Pancreas (tissue), 10 donors: ENCODE measurements around the gene KCNAB2. TPM values are rescaled to one million over a fixed set of nuclear protein-coding genes. Genes with fewer than 3 reads are reported as not detected.

Experiments used
- ATAC-seq, 4 donors: fragments of 200-7000 bp; cut with Tn5 transposase; one replicate each; pipeline versions ENCODE4 v1.8.0 to v1.9.1; 2020; ENCODE audit warnings: mild to moderate bottlenecking in 4 of 4, moderate library complexity in 4 of 4
- DNase-seq, 6 donors: peaks; one replicate each; pipeline ENCODE4 v3.0.0-alpha.2; 2020
- FAIRE-seq: peaks from 2 replicates; lab custom pipeline; 2012; peaks lifted over from hg19 to GRCh38; lab: Jason Lieb, UNC
- H3K27ac ChIP-seq, 4 donors: fragments of 200-600 bp; sonication (generic); 1 replicate in 3 of 4; 2 replicates in 1 of 4; pipeline versions ENCODE4 v1.5.0 to v1.8.0; 2020
- H3K27me3 ChIP-seq, 4 donors: fragments of 200-600 bp; one replicate each; pipeline ENCODE4 v1.8.0; 2021
- H3K36me3 ChIP-seq, 3 donors: fragments of 200-600 bp; sonication (generic) in 1 of 3; one replicate each; pipeline versions ENCODE4 v1.5.0 to v1.8.0; 2020 to 2021
- H3K4me1 ChIP-seq, 3 donors: fragments of 200-600 bp; one replicate each; pipeline ENCODE4 v1.8.0; 2021
- H3K4me3 ChIP-seq, 4 donors: fragments of 200-600 bp; sonication (generic) in 2 of 4; one replicate each; pipeline versions ENCODE4 v1.5.0 to v1.8.0; 2020 to 2021
- H3K9me3 ChIP-seq, 4 donors: fragments of 200-600 bp; one replicate each; pipeline ENCODE4 v1.8.0; 2021
- WGBS, 2 donors: extraction: QIAGEN DNeasy Blood & Tissue Kit; methylation state at CpG; one replicate each; pipeline ENCODE4 v1.1.7; 2013; 5-methylcytosine and 5-hydroxymethylcytosine counted together
- intact Hi-C, 3 donors: fragments of 100-400 bp; cut with DNase I; formaldehyde crosslinking; loops; one replicate each; pipeline versions ENCODE4 v1.11.1 to v1.14.2; 2022
- polyA plus RNA-seq, 2 donors: library from polyadenylated mRNA; stranded (reverse); fragments of 200-250 nt; gene quantifications; one replicate each; pipeline ENCODE4 v1.2.3, GENCODE V29; 2013
- total RNA-seq, 6 donors: library from RNA; stranded (reverse); fragmentation: NEBNext Ultra II Directional in 4 of 6; extraction: Animal tissue kit (Norgen Biotek cat#: 25700) in 4 of 6; gene quantifications; one replicate each; pipeline versions ENCODE4 v1.2.1 to v1.2.4, GENCODE V29; 2021 to 2023
- TF ChIP-seq, protein P1 (sequence below), 4 donors: fragments of 200-600 bp; sonication (generic) in 3 of 4; IDR thresholded peaks; one replicate each; pipeline versions ENCODE4 v1.5.0 to v1.8.0; 2021; ENCODE audit warnings: antibody characterized with exemption in 4 of 4
- donor health status: healthy with polysubstance abuse.
- donor health status: DM: no; HTN: no; CAD: no; lungs with moderate emphysema.
- donor health status: DM: no; HTN: no; CAD: no.
- donor health status: control.
- donor health status: control.
- donor health status: Bipolar disorder and iron deficiency.
- donor health status: DM: yes; HTN: yes; CAD: no.
- donor health status: DM: no; HTN: no; CAD: no.
- donor health status: DM: no; HTN: no; CAD: no.
- donor health status: DM: yes; HTN: yes; CAD: no.

The KCNAB2 gene
- total and polyA plus RNA-seq, 8 donors = 1.2 to 9.0 (median 4.3) TPM

GRCh38 chr1:6065093-6065858 lies 19.6 kb downstream of the KCNAB2 start:
- Histone ChIP-seq H3K9me3 (no peaks in the 10 kb centered on the region), H3K27ac (no peak overlapping the region), H3K27me3 (no peaks in the 10 kb centered on the region), H3K4me3 (no peak overlapping the region), H3K36me3 (no peaks in the 10 kb centered on the region), H3K4me1 (no peaks in the 10 kb centered on the region)
- TF ChIP-seq, protein P1, sequence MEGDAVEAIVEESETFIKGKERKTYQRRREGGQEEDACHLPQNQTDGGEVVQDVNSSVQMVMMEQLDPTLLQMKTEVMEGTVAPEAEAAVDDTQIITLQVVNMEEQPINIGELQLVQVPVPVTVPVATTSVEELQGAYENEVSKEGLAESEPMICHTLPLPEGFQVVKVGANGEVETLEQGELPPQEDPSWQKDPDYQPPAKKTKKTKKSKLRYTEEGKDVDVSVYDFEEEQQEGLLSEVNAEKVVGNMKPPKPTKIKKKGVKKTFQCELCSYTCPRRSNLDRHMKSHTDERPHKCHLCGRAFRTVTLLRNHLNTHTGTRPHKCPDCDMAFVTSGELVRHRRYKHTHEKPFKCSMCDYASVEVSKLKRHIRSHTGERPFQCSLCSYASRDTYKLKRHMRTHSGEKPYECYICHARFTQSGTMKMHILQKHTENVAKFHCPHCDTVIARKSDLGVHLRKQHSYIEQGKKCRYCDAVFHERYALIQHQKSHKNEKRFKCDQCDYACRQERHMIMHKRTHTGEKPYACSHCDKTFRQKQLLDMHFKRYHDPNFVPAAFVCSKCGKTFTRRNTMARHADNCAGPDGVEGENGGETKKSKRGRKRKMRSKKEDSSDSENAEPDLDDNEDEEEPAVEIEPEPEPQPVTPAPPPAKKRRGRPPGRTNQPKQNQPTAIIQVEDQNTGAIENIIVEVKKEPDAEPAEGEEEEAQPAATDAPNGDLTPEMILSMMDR (IDR thresholded peaks at IDR 0.05) = no peak
- intact Hi-C loops = no loop called here
- no peak for ATAC-seq
- DNase-seq = no peak
- 71 to 79% methylated on average over 28 of the region's 28 CpGs for WGBS, 2 donors
- FAIRE-seq = no peak

- 61 to 63% methylated on average over 8 of the region's 8 CpGs for WGBS, 2 donors
- intact Hi-C loops = no loop called here
Measured at GRCh38 chr1:6066680-6067079, 21.0 kb downstream of the KCNAB2 start.

GRCh38 chr1:6068073-6068472 lies 22.4 kb downstream of the KCNAB2 start:
- ATAC-seq = no peak
- H3K27me3 ChIP-seq = no peaks in the 10 kb centered on the region
- WGBS, 2 donors = 62 to 72% methylated on average over 5 of the region's 5 CpGs
- no peak overlapping the region for H3K4me3 ChIP-seq
- TF ChIP-seq, protein P1 (IDR thresholded peaks at IDR 0.05) = no peak
- H3K36me3 ChIP-seq = no peaks in the 10 kb centered on the region
- no peak overlapping the region for H3K27ac ChIP-seq
- H3K9me3 ChIP-seq = no peaks in the 10 kb centered on the region
- no peaks in the 10 kb centered on the region for H3K4me1 ChIP-seq
- intact Hi-C loops = no loop called here
- no peak for FAIRE-seq
- no peak for DNase-seq

More at GRCh38 chr1:6066680-6067079, 21.0 kb downstream of the KCNAB2 start:
- H3K27ac ChIP-seq = no peak overlapping the region
- no peak for ATAC-seq
- FAIRE-seq = no peak
- H3K36me3 ChIP-seq = no peaks in the 10 kb centered on the region
- no peaks in the 10 kb centered on the region for H3K27me3 ChIP-seq
- H3K9me3 ChIP-seq = no peaks in the 10 kb centered on the region
- H3K4me3 ChIP-seq = no peak overlapping the region
- no peak for DNase-seq
- no peaks in the 10 kb centered on the region for H3K4me1 ChIP-seq
- TF ChIP-seq, protein P1 (IDR thresholded peaks at IDR 0.05) = no peak

- no peak overlapping the region for H3K4me3 ChIP-seq
- no peaks in the 10 kb centered on the region for H3K9me3 ChIP-seq
- H3K27ac ChIP-seq = no peak overlapping the region
- H3K4me1 ChIP-seq = no peaks in the 10 kb centered on the region
- no peak for FAIRE-seq
- no peaks in the 10 kb centered on the region for H3K36me3 ChIP-seq
- WGBS, 2 donors = 59 to 61% methylated on average over 9 of the region's 9 CpGs
- DNase-seq = no peak
- TF ChIP-seq, protein P1 (IDR thresholded peaks at IDR 0.05) = no peak
- intact Hi-C loops = no loop called here
- no peak for ATAC-seq
- no peaks in the 10 kb centered on the region for H3K27me3 ChIP-seq
Measured at GRCh38 chr1:6068932-6069331, 23.2 kb downstream of the KCNAB2 start.

- H3K4me1 ChIP-seq = no peaks in the 10 kb centered on the region
- no peak for ATAC-seq
- no peaks in the 10 kb centered on the region for H3K9me3 ChIP-seq
- no peaks in the 10 kb centered on the region for H3K27me3 ChIP-seq
- H3K27ac ChIP-seq = no peak overlapping the region
- intact Hi-C loops = no loop called here
- no peaks in the 10 kb centered on the region for H3K36me3 ChIP-seq
- FAIRE-seq = no peak
- 67 to 69% methylated on average over 14 of the region's 14 CpGs for WGBS, 2 donors
- TF ChIP-seq, protein P1 (IDR thresholded peaks at IDR 0.05) = no peak
- no peak overlapping the region for H3K4me3 ChIP-seq
- DNase-seq = no peak
Measured at GRCh38 chr1:6069573-6069972, 23.9 kb downstream of the KCNAB2 start.
